Measurements from ENCODE around the gene TRIM17.
A peak's percentile ranks its signal among the peaks of the same experiment; 100 is the strongest.

The TRIM17 gene, protein sequence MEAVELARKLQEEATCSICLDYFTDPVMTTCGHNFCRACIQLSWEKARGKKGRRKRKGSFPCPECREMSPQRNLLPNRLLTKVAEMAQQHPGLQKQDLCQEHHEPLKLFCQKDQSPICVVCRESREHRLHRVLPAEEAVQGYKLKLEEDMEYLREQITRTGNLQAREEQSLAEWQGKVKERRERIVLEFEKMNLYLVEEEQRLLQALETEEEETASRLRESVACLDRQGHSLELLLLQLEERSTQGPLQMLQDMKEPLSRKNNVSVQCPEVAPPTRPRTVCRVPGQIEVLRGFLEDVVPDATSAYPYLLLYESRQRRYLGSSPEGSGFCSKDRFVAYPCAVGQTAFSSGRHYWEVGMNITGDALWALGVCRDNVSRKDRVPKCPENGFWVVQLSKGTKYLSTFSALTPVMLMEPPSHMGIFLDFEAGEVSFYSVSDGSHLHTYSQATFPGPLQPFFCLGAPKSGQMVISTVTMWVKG

DNA sequence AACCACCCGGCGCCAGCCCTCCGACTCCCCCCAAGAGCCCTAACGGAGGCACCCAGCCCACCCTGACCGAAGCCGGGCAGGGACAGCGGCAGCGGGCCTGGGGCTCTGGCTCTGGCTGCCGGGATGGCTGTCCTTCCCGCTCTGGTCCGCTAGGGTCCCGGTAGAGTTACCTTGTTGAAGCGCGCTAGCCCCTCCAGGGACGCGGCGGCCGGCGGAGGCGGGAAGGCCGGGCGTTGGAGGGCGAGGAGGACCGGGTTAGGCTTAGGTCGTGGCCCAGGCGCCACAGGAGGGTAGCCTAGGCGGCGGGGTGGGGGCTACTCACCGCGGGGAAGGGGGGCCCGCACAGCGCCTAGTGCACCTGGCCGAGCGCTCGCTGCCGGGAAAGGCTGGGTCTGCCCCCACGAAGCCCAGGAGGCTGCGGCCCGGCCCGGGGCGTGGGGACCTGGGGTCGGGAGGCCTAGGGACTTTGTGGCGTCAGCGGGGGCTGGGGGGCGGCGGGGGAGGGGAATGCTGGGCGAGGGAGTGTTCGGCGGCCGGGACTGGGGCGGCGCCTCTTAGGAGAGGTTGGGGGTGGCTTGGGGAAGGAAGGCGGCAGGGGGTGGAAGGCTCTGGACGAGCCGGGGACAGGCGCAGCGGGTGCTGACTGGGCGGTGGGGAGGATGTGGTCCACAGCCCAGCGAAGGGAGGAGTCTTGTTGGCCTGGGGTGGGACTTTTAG, at the start of gene TRIM17:
TSS of gene TRIM17 (minus strand) at position 645 of the 717 bp plus-strand sequence. CDS start 1,789 bp downstream, outside the sequence.
- no peak for DNase-seq (ENCODE audit: low read depth in 3 of 3, low spot score in 1 of 3)

GRCh38 chr1:228465571-228466146, 49.0 kb upstream of the TRIM17 start:
- DNase-seq (ENCODE audit: low read depth in 3 of 3, low spot score in 1 of 3): no peak

DNA sequence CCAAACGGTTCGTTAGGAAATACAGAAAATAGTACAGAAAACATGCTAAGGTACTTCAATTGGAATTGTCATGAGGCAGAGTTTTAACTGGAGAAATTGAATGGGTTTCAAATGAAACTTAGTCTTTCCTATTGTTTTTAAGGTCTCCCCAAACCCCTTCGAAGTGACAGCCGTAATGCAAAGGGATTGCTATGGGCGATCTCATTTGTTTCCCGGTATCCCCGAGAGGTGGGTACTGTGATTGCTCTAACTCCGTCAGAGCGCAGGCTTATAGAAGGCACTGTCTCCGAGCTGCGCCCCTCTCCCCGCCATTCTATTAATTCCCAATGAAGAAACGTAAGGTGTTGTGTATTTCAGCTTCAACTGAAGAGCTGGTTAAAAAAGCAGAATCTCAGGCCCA, 48.5 kb upstream of the TRIM17 start:
- DNase-seq (ENCODE audit: low read depth in 3 of 3, low spot score in 1 of 3): no peak

DNA sequence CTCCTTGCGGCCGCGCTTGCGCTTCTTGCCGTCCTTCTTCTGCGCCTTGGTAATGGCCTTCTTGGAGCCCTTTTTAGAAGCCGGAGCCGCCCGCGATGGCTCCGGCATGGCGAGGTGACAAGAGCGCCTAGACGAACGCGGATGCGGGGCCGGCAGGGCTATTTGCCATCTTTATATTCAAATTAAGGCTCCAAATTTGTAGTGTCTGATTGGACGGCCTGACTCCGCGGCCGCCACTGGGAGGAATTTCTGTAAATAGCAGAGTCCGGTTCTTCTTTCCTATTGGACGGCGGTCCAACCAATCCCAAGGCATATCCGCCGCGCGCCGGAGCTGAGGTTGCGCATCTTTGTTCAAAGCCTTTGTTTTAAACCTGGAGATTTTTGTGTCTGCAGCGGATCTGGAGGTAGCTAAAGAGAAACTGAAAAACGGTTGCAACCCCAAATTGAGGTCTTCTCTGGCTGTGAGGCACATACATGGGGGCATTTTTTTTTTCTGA, 47.9 kb upstream of the TRIM17 start:
- peak; percentile 65 to 69 (median 68) for DNase-seq (ENCODE audit: low read depth in 3 of 3, low spot score in 1 of 3)

DNA sequence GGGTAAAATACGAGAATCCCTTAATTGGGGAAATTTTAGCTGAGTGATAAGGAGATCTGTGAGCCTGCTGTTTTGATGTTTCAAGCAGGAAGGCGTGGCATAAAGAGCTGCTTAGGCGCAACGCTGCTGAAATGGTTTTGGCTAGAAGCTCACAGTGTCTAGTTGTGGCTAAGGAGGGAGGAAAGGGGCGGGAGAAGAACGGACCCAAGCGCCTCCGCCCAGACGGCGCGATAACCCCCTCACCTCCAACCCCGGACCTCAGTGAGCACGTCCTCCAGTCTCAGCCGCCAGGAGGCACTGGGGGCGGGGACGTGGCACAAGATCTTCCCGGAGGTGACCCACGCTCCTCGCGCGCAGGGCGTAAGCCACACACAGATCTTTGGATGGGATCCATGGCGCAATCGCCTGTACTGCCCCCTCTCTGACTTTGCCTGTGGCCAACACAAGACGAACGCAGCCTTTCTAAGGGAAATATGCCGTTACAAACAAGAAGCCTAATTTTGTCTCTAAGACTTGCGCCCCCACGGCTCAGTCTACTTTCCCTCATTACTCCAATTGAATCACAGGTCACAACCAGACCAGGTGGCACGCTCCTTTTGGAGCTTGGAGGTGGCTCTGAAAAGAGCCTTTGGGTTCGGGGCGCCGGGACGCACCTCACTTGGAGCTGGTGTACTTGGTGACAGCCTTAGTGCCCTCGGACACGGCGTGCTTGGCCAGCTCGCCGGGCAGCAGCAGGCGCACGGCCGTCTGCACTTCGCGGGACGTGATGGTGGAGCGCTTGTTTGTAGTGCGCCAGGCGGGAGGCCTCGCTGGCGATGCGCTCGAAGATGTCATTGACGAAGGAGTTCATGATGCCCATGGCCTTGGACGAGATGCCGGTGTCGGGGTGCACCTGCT, 47.1 kb upstream of the TRIM17 start:
- peak in 1 of 3 donors; percentile 16 for DNase-seq (ENCODE audit: low read depth in 3 of 3, low spot score in 1 of 3)

- DNase-seq (ENCODE audit: low read depth in 3 of 3, low spot score in 1 of 3): no peak
Measured at GRCh38 chr1:228463009-228463558, 46.4 kb upstream of the TRIM17 start.

DNA sequence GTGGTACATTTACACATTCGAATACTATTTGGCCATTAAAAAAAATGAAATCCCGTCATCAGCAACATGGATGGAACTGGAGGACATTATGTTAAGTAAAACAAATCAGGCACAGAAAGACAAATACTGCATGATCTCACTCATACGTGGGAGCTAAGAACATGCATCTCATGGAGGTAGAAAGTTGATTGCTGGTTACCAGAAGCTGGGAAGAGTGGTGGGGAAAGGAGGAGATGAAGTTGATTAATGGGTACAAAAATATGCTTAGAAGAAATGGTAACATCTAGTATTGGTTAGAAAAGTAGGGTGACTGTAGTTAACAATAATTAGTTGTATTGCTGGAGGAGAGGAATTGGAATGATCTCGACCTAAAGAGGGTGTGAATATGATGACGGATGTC, 45.9 kb upstream of the TRIM17 start:
- no peak for DNase-seq (ENCODE audit: low read depth in 3 of 3, low spot score in 1 of 3)

GRCh38 chr1:228460821-228461220, 44.2 kb upstream of the TRIM17 start:
- DNase-seq (ENCODE audit: low read depth in 3 of 3, low spot score in 1 of 3): no peak

- DNase-seq (ENCODE audit: low read depth in 3 of 3, low spot score in 1 of 3): peak in 1 of 3 donors; percentile 24
Measured at GRCh38 chr1:228459091-228459993, 42.7 kb upstream of the TRIM17 start.

GRCh38 chr1:228457396-228458176, 40.9 kb upstream of the TRIM17 start:
- DNase-seq (ENCODE audit: low read depth in 3 of 3, low spot score in 1 of 3): peak; percentile 60 to 66 (median 65)

DNA sequence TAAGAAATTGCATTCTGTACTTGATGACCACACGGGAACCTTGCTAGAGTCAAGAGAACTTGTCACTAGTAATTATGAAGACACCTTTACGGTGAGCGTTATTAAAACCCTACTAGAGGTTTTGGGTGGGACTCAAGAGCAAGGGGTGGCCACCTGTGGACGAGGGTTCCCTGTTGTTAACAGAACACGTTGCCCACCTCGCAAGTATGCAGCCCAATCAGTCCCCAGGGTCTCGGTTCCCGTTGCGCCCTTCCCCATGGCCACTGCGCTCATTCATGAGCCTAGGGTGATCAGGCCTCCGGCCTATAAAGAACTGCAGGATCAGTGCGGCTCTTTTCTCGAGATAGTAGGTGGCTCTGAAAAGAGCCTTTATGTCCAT, 40.3 kb upstream of the TRIM17 start:
- DNase-seq (ENCODE audit: low read depth in 3 of 3, low spot score in 1 of 3): no peak

DNA sequence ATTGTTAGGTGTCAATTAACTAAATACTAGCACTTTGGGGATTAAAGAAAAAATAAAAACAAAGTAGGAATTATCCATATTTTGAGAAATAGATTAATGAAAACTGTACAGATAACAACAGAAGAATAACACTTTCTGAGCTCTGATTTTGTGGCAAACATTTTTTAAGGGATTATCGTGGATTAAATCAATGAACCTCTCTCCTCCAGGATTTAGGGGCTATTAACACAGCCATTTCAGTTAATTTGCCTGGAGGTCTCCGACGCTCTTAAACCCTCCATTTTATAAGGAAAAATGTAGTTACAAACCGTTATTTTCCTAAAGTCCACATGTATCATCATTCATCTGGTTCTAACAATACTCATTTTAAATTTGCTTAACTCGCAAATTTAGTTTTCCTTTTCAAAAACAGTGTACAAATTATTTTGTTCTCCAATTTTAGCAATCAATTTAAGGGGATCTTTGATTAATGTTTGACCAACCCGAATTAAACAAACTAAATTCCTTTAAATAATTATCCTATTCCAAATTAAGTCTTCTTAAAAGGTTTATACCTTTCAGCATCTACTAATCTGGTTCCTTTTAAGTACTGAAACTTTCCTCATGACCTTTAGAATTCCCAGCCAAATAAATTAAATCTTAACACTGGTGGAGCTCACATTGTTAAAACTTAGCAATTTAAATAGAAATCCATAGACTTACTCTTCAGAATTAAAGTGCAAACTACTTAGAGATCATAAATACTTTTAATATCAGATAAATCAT, 39.8 kb upstream of the TRIM17 start:
- DNase-seq (ENCODE audit: low read depth in 3 of 3, low spot score in 1 of 3): no peak

DNA sequence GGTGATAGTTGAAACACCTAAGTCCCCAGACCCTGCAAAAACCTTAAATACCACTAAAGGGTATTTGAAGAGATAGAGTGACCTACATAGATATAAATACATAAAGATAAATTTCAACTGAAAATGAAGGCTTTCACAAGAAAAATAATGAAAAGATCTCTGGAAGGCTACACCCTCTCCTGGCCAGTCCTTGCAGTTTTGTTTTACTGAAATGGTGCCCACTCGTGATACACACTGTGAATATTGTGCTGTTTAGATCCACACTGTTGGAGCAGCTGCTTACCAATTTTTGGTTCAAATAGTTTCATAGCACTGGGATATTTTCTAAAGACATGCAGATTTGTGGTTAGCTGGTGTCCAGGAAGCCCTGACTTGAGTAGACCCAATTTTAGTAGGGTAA, 39.1 kb upstream of the TRIM17 start:
- no peak for DNase-seq (ENCODE audit: low read depth in 3 of 3, low spot score in 1 of 3)

DNA sequence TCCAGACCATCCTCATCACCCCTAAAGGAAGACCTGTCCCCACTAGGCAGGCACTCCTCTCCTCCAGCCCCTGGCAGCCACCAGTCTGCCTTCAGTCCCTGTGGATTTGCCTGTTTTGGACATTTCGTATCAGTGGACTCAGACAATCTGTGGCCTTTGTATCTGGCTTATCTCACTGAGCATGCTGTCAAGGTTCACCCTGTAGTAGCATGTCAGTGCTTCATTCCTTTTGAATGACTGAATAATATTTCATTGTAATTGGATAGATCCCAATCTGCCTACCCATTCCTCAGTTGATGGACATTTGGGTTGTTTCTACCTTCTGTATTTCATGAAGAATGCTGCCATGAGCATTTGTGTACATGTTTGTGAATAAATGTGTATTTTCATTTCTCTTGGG, 37.6 kb upstream of the TRIM17 start:
- no peak for DNase-seq (ENCODE audit: low read depth in 3 of 3, low spot score in 1 of 3)

- DNase-seq (ENCODE audit: low read depth in 3 of 3, low spot score in 1 of 3): no peak
Measured at GRCh38 chr1:228453614-228454013, 37.0 kb upstream of the TRIM17 start.

DNA sequence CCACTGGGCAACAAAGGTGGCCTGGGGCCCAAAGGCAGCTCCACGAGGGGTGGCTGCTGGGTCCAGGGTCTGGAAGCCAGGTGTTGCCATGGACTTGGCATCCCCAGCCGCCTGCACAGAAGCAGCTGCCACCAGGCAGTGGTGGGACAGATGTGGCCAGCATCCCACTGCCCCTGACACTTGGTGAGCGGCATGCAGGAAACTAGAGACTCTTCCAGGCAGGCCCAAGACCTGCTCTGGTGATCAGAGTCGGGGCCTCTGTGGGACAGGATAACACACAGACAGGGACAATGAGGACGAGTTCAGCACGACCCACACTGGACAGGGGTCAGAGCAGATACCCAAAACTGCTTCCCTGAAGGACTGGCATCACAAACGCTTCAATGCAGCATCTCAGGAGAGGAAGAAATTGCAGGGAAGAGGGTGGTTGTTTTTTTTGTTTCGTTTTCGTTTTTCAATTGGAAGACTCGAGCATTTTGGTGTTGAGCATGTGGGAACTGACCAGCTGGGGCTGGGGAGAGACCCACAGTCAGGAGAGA, 36.4 kb upstream of the TRIM17 start:
- no peak for DNase-seq (ENCODE audit: low read depth in 3 of 3, low spot score in 1 of 3)

DNA sequence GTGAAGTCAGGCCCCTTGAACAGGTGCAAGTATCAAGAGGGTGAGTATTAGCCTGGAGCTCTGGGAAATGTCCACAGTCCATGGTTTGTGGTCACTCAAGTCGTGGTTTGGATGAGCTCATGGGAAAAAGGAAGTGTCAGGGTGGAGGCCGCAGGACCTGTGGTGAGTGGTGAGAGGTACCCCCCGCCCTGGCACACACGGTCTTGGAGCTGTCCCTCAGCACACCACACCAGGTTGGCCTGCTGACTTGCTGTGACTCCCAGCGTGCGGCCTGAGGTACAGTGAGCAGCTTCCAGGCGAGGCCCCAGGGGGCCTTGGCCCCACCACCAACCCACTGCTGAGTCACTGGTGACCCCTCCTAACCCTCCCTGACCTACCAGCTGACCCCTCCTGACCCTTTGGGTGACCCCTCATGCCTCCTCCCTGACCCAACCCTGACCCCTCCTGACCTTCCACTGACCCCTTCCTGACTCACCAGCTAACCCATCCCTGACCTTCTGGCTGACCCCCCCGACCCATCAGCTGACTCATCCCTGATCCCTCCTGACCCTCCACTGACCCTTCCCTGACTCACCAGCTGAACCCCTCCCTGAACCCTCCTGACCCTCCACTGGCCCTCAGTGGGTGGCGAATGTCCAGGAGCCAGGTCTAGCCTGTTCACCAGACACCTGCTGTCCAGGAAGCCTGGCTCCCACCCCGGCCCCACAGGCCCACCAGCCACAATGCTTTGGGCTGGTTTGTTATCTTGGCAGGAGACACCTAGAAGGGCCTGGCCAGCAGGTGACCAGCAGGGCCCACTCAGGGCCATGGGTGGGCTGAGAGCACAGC, 35.7 kb upstream of the TRIM17 start:
- DNase-seq (ENCODE audit: low read depth in 3 of 3, low spot score in 1 of 3): no peak

All from stimulated activated CD4-positive, alpha-beta T cell treated with anti-CD3 and anti-CD28 coated beads, TNF-alpha, amount 100 ng/mL, for 1 hour (primary cell).